EL (cell line): ENCODE results near the gene TBC1D4.

Experiments
- DNase-seq: peaks from one replicate; pipeline ENCODE4 v3.0.0-alpha.2; 2016

TBC1D4 gene

DNA sequence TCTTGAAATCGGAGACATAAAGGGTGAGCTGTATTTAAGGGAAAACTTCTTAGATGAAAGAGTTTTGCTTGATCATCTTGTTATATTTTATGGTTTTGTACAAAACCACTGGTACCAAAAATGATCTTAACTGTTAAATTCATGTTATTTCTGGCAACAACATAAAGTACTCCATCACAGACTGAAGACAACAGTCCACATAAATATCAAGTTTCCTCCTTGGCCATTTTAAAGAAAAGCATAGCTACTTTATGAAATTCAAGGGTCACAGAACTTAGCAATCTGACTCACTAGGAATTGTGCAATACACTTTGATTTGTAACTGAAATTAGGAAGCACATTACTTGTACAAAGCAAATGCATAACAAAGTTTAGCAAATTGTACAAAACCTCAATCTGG, 66.3 kb downstream of the TBC1D4 start:
- DNase-seq, result peak; percentile 71

DNA sequence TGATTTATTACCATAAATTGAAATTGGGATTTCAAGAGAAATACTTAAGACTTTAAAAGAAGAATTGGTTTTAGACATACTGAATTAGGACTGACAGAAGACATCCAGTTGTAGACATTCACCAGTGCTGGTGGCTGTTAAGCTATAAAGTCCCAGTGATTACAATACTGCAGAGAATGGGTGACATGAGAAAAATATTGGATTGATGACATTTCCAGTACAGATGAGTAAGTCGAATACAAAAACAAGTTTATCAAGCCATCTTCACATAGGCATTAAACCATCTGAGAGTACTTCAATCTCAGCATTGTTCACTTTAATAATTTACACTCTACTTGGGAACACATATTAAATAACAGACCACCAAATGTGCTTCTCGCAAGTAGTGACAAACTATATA, 66.8 kb downstream of the TBC1D4 start:
- no peak for DNase-seq

DNA sequence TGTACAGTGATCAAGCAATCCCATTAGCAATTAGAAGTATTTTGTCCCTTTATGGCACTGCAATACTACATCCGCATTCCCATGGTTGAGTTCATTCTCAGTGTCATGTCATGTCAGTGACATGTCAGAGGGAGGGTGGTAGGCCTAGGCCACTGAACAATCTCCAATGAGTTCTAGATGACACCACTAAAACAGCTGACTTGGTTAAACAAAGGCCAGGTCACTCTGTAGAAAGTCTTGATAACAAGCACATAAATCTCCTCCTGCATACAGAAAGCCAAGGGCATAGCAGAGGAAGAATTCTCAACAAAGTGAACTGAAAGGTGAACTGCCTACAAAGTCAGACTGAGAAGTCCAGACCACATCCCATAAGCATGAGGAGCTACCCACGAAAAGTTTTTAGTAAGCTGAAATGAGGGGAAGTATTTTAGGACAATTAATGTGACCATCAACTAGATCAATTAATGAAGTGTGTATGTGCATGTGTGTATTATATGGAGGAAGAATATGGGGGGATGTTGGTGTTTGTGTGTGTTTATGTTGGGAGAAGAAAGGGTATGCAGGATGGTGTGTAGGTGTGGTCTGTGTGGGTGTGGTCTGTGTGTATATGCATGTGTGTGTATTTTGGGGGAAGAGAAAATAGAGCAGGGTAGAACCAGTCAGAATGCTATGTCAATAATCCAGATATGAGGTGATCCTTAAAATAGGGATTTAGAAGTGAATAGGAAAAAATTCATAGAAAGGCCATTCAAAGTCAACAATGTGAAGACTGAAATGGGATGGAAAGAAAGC, 67.7 kb downstream of the TBC1D4 start:
- no peak for DNase-seq

DNA sequence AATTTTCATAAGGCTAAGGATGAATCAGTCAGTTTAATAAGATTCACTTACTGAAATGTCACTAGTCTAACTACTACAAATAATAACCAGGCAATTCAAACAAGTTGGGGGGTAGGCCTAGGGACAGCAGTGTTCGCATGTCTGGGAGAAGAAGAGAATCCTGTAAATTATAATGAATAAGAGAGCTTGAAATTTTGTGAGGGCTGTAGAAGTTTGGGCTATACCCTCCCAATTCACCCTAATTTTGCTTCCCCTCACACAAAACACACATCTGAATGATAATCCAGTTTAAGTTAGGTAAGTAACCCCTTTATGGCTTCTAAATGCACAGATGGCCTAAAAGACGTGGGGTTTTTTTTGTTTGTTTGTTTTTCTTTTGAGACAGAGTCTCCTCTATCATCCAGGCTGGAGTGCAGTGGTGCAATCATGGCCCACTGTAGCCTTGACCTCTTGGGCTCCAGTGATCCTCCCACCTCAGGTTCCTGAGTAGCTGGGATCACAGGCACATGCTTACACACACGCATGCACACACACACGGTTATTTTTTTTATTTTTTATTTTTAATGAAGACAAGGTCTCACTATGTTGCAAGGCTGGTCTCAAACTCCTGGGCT, 69.9 kb downstream of the TBC1D4 start:
- no peak for DNase-seq

DNA sequence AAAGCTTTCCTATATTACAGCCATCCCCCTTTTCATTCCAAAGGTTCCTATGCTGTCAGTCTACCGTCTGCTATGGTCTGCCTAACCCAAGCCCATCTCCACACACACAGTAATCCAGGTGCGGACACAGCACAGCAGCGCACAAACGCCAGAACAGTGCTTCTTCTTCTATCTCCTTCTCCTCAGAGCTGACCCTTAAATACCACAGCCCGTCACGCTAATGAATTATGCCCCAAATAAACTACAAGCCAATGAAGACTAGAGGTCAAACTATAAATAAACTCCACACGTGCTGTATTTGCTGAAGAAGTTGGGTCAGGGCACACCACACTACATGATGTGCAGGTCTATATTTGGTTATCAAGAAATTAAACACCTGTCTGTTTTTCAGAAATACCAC, 71.8 kb downstream of the TBC1D4 start:
- no peak for DNase-seq

DNA sequence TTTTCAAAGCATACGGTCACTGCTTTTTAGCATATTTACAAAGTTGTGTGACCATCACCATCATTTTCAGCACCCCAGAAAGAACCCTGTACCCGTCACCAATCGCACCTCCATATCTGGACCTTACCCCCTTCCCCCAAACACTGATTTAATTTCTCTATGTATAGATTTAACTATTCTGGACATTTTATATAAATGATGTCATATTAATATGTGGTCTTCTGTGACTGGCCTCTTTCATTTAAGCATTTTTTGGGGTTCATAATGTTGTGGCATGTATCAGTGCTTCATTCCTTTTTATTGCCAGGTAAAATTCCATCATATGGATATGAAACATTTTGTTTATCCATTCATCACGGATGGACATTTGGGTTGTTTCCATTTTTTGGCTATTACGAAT, 74.0 kb downstream of the TBC1D4 start:
- DNase-seq, result no peak

DNA sequence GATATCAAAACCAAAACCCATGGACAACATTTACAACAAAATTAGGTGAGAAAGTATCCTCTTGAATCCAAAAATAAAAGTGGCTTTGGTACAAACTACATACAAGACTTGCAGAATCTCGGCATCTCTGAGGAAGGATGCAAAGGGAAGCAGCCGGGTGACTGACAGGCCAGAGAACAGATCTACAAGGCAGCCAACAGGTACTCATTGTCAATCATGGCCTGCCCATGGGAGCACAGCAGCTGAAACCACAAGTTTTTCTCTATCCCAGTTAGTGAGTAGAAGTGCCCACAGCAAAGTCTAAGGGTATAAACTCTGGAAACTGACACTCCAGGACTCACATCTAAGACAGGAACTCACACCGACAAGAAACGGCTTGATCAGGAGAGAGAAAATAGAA, 74.5 kb downstream of the TBC1D4 start:
- DNase-seq, result no peak

DNA sequence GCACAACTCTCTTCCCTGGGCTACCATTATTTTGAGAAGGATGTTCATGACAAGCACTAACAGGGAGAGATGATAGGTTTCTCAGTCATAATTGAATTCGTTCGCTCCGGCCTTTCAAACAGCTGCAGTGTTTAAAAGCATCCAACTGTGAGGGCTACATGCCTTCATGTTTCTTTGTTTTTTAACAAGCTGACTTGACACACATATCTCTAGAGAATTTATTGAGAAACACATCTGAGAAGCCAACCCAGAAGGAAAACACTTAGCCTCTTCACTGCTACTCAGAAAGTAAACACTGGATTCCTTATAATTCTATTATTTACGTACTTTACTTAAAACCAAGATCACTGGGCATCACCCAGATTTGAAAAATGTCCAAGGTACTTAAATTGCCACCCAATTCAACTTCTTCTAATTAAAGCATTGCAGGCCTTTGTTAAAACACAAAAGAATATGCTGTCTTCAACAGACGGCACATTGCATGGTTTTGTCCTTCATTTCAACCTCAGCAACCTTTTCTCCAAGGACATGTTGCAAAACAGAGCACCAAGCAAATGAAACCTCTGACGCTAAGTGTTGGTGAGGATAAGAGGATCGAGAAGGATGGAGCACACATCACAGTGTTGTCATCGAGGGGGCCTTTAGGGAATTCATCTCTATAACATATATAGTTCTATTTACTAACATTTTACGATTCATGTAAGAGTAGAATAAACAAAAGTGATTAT, 75.8 kb downstream of the TBC1D4 start:
- DNase-seq, result no peak

DNA sequence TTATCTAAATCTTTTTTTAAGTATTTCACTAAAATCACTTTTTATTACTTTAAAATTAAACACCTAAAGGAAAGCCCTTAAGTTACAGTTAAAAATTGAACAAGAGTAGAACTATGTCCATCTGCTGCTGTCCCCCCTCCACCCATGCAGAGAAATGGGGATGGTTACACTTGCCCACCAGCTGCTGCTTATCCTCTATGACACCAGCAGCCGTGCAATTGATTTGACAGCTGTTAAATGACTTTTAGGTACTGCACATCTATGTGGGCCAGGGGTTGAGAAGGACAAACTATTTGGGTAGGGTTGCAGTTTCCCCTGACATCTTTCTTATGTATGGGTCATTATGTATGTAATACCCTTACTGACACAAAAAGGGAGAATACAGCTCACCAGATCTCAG, 77.2 kb downstream of the TBC1D4 start:
- DNase-seq, result no peak

DNA sequence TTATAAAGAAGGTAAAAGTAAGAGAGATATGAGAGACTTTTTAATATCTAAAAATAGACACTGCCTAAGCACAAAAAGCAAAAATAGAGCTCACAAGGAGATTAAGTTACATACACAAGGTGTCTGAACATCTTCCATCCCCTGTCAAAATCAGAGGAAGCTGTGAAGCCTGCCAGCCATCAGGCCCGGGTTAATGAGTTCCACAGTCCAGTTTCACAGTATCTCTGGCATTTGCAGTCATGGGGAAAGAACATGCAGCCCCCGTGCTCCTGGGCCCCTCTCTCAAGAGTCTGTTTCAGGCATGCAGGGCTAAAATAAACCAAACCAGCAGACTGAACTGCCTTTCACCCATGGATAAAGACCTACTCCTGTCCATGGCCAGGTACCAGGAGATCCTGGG, 79.2 kb downstream of the TBC1D4 start:
- no peak for DNase-seq

DNA sequence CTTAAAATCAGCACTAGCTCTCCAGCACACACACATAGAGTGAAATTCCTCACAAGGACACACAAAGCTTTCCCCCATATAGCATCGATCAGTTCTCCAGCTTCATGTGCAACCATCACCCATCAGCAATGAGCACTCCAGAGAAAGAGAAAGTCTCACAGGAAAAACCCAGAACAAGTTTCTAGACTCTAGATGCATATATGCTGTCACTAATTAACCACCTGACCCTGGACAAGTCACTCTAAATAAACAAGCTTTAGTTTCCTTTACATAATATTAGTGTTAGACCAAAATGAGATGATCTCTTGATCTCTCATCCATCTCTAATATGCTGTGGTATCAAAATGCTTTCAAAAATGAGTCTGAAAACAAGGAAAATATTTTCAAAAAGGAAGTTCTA, 81.2 kb downstream of the TBC1D4 start:
- DNase-seq, result no peak

DNA sequence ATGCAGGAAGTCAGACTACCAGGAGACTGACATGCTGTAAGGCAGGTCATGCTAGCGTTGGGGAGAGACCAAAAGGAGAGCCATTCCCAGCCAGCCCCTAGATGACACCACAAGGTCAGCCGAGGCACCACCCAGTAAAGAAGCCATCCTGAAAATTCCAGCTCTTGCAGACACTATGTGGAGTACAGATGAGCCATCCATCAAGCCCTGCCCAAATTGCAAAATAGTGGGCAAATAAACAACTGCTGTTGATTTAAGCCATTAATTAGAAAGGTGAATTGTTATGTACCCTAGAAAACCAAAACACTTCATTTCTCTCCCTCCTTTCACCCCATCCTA, 82.1 kb downstream of the TBC1D4 start:
- no peak for DNase-seq

DNA sequence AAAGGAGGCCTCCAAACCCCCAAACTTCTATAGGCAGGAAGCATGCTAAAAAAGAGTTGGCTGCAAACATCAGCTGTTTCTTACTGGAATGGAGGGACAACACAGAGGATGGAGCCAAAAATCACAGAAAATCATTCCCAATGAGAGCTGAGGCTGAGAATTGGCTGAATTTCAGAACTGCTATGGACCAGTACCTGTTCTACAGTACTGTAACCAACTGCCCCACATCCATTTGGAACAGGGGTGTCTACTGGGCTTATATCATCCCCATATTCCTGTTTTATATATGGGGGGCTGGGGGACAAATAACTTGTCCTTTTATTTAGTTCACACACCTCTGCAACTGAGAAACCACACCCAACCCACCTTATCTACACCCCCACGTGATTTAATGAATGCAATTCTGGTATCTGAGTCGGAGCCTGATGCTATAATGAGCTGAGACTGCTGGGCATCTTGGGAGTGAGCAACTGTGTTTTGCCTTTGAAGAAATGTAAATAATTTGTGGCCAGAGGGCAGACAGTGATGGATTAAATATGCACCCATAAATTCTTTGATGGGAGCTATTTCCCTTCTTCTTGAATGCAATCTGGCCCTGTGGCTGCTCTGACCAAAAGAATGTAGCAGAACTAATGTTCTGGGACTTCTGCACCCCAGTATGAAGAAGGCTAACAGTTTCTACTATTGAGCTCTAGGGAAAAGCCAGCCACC, 82.6 kb downstream of the TBC1D4 start:
- DNase-seq, result peak; percentile 88

DNA sequence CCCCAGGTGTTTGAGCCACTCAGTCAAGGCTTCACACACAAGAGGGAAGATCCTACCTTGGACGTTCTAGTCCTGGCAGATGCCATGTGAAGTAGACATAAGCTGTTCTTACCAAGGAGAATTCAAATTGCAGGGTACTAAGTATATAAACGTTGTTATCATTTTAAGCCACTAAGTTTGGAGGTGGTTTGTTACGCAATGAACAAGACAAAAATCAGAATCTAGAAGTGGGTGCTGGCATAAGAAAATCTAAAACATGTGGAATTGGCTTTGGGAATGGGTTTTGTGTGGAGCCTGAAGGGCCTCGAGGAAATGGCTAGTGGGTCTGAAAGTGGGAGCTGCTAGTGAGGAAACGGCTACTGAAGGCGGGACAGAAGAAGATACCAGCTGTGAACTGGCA, 83.9 kb downstream of the TBC1D4 start:
- no peak for DNase-seq

DNA sequence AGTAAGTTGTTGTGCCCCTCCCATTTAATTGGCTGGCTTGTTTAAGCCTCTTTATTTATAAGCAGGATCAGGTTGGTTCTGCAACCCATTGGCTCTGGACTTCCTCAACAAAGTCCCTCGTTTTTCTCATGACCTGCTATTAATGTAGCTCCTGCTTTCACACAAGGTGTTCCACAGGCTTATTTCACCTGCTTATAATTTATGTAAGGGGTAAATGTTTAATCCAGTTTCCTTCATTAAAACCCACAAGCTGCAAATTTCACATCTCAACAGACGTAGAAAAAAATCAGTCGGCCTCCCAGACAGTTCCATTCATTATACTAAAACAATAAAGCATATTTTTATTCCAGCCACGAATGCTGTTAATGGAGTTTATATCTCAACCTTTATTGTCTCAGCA, 86.1 kb downstream of the TBC1D4 start:
- no peak for DNase-seq

DNA sequence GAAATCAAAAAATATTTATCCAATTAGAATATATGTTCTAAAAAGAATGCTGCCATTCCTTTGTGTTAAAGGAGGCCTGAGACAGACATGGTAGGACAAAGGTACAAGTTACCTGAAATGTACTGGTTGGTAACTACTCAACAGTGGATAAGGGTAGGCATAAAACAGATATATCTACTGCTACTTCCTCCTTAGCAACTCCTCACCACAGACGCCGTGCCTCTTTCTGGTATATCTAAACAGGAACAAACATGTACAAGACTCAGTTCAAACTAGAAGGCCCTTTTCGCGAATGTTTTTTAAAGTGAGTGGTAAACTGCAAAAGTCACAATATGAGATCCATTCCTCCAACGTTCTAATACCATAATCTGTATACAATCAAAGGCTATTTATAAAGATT, 86.9 kb downstream of the TBC1D4 start:
- no peak for DNase-seq

DNA sequence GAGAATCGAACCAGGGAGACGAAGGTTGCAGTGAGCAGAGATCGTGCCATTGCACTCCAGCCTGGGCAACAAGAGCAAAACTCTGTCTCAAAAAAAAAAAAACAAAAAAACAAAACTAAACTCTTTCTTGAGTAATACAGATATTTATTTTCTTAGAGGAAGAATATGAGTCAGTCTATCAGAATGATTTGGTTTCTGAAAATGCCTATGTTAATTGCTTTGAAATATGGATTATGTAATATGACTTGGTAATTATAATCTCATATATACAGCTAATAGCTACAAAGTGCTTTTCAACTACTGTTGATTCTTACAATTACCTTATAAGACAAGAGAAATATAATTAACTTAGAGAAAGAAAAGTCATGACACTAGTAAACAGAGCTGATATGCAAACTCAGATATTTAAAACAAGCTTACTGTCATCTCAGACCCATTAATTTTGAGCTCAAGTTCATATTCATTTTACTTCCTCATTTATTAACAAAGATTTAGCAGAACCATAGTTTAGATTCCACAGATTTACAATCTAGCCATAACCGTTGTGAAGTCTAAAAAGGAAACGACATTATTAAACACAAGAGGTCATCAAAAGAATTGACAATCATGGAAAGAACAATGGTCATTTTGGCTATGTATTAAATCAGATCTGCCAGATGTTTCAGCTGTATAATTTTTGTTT, 88.0 kb downstream of the TBC1D4 start:
- DNase-seq, result peak; percentile 17

DNA sequence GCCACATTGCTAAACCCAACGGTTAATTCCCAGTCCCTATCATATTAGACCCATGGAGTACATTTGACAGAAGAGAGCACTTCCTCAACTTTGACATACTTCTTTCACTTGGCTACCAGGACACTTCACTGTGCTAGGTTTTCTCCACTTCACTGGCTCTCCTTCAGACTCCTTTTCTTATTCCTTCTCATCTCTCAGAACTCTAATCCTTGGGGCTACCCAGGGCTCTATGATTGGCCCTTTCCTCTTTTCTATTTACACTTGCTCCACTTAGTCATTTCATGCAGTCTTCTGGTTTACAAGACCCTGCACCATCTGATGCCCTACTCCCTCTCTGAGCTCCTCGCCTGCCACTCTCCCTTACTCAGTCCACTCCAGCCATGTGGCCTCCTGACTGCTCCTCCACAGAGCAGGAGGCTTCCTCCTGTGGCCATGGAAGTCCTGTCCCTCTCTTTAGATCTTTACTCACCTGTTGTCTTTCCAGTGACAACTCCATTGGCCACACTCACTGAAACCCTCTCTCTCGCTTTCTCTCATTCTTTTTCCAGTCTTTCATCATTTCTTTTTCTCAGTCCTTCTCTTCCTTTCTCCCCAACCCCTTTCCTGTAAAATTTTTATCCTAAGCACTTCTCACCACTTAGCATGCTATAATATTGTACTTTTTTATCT, 90.4 kb downstream of the TBC1D4 start:
- DNase-seq, result no peak

DNA sequence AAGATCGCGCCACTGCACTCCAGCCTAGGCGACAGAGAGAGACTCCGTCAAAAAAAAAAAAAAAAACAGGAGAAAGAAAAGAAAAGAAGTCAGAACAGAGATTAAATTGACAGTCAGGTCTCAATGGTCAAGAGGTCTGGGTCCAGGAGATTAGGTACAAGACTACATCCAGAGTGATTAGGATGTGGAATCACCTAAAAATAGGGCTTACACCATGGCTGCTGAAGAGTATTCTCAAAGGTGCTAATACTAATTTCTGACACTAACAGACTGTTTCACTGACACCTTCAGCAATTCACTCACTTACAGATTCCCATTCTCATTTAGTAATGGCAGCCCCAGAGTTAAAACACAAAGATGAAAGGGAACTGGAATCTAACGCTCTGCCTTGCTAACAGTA, 91.7 kb downstream of the TBC1D4 start:
- no peak for DNase-seq

DNA sequence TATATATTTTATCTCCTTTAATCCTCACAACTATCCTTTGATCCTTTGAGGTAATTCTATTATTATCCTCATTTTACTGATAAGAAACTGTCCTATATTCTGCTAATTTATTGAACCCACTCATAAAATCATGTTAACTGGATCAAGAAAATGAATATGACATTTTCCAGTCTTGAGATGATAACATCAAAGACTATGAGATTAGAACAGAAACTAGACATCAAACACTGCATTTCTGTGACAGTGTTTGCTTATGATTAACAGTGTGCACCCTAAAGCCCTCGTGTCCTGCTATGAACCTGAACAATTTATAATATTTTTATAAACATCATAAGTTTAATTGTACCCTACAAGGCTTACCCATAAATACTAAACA, 96.3 kb downstream of the TBC1D4 start:
- no peak for DNase-seq

DNA sequence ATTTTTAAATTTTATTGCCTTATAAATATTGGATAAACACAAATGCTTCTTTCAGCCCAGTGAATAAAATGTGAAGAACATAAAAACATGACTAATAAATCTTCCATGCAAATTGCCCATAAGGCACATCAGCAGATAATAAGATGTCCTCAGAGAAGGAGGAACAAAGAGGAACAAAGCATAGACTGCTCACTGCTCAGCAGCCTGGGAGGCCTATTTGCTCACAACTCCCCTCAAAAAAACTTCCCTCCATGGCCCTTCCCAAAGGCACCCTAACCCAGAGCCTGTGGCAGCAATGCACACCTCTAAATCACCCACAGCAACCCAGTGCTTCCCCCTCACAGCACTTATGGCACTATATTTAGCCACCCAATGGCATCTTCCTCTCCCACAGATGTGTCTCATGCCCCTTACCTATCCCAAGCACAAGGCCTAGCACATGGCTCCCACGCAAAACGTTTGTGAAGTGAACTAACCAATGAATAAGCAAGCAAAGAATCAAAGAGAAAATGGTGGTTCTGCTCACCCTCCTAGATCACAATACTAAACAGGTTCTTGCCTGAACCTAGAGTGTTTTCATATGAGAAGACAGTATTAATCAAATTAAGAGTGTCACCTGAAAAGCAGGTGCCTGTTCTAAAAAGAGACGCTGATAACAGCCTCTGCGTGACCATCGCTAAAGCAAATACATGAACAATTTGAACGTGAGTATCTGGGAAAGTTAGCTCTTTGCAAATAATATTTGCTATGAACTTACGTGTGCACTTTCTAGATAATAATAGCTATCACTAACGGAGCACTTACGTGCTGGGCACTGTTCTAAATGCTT, 96.9 kb downstream of the TBC1D4 start:
- DNase-seq, result no peak
